Anterior cingulate cortex (tissue), 58 donors: ENCODE results near the gene C1orf74.

ENCODE experiments used
- DNase-seq, 58 donors: peaks; one replicate each; lab custom pipeline; 2025; lab: John Stamatoyannopoulos, UW

The C1orf74 gene

GRCh38 chr1:209784265-209785169, at the start of gene C1orf74:
C1orf74 (minus strand) TSS chr1:209784559; CDS start chr1:209783634, 925 bp downstream.
- peak; percentile 79 to 99 (median 97) for DNase-seq

- no peak for DNase-seq
Observed at GRCh38 chr1:209831615-209832014, 47.3 kb upstream of the C1orf74 start.

GRCh38 chr1:209830722-209831121, 46.4 kb upstream of the C1orf74 start:
- DNase-seq = no peak

DNA sequence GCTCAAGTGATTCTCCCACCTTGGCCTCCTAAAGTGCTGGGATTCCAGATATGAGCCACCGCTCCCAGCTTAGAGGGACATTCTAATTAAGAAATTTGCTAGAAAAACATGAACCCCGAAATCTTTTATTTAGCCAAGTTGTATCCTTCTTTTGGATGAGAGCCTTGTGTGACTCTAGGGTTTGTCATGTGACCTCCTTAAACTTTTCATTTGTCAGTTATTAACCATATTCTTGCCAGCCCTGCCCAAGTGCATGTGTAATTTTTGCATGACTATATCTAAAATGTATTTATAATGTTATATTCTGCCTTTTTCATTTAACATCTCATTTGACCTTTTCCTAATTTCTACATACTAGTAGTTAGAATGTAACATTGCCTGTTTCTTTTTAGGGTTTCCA, 45.4 kb upstream of the C1orf74 start:
- DNase-seq = no peak

DNA sequence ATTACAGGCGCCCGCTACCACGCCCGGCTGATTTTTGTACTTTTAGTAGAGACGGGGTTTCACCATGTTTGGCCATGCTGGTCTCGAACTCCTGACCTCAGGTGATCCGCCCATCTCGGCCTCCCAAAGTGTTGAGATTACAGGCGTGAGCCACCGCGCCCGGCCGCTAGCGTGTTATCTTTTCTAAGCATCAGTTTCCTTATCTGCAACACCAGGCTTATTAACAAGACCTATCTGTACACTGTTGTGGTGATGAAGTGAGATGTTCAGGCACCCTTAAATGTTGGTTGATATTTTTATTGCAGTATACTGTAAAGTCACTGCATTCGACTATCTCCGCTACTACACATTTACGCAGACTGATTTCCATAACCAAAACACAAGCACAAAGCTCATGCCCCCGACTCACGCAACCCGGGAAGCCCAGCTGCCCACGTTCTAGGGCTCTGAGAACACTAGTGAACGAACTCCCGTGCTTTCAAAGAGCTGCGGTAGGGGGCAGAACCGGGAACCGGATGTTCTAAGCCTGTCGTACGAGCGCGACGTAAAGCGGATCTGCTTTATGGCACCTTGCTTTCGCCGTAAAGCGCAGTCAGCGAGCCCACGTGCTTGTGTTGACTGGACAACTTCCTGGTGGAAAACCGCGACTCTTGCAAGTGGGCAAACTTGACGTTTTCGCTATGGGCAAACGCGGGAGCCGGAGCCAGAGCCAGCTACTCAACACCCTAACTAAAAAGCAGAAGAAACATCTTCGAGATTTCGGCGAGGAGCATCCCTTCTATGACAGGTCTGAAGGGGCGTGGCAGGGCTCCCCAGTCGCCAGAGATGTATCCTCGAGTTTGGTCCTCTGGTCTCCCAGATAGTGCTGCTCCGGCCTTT, 43.3 kb upstream of the C1orf74 start, which contains the start of gene UTP25:
Gene UTP25 (plus strand): TSS at position 589 of the 879 bp plus-strand sequence. CDS start 92 bp downstream, at position 681.
- peak; percentile 49 to 94 (median 85) for DNase-seq

- DNase-seq = no peak
Observed at GRCh38 chr1:209825591-209826434, 41.5 kb upstream of the C1orf74 start.

GRCh38 chr1:209823143-209824041, 39.0 kb upstream of the C1orf74 start:
- peak in 1 of 58 donors; percentile 19 for DNase-seq

DNA sequence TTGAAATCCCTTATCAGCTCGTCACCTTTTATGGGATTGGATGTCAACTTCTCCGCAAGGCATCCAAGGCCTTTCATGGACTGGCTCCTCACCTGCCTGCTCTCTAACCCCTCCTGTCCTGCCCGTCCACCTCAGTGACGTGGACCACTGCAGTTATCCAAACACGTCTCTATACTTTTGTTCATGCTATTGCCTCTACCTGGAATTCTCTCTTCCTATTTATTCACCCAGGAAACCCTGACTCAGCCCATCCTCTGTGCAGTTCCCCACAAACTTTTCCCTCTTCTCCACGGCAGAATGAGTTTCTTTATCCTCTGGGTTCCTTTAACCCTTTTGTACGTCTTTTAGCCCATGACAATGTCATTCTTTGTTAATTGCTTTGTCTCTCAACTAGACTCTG, 38.3 kb upstream of the C1orf74 start:
- DNase-seq = no peak

DNA sequence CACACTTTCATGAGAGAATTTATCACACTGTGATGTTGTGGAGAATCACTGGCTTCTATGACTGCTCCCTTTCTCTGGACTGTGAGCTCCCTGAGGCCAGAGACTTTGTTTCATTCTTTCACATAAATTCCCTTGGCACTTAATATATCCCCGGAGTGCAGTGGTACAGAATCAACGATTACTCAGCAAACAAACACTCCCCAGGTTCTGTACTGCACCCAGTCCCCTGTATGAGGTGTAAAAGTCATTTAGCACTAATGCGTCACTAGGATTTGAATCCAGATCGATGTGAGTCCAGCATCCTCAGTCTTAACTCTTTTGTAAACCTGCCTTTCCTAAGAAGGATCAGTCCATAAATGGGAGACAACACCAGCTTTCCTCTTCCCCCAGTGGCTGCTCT, 36.6 kb upstream of the C1orf74 start:
- DNase-seq = no peak

- no peak for DNase-seq
Observed at GRCh38 chr1:209819058-209819457, 34.7 kb upstream of the C1orf74 start.

DNA sequence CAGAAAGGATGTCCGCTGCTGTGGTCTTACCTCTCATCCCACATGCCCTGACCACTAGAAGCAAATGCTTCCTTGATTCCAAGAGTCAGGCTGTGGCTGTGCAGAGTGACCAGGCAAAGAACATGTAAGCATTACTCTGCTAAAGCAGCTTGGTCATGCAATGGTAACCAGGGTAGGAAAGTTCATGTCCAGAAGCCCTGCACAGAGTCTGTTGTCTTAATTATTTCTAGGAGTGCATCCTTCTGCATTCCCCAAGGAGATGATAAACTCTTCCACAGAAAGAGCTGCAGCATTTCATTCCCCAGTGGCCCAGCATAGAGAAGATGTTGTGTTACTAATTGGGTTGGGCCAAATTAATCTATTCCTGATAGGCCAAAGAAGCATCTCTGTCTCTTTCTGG, 33.3 kb upstream of the C1orf74 start:
- DNase-seq = no peak

GRCh38 chr1:209816923-209817322, 32.6 kb upstream of the C1orf74 start:
- DNase-seq = no peak

DNA sequence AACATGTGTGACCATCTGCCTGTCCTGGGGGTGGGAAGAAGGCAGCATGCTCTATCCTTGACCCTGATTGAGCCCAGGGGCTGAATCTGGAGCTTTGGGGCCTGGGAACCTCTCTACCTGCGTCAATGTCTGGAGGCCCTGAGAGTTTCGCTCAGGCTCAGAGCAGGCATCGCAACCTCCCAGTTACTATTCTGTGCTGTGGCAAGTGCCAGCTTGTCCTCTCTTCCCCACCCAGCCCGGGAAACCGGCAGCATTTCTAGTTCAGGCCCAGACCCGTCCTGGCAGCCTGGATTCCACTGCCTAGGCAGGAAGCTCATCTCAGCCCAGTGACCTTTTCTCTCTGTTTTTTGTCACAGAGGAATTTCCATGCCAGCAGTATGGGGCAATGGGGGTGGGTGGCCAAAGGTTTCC, 31.6 kb upstream of the C1orf74 start:
- no peak for DNase-seq

DNA sequence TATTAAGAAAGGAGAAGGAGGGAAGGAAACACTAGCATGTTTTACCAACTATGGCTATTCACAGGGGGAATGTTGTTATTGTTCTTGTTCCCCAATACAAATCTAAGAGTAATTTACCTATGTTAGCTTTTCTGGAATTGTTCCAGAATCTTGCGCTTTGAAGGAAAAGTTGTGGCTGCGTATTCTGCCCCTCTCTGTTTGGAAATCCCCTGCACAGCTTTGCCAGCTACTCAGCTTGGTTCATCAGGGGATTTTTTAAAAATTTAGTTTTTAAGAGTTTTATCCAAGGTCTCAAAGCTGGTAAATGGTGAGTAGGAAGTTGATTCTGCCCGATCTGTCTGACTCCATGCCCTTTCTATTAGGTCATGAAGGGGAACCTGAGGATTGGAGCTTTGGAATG, 31.1 kb upstream of the C1orf74 start:
- no peak for DNase-seq

- DNase-seq = no peak
Observed at GRCh38 chr1:209813902-209814301, 29.5 kb upstream of the C1orf74 start.

GRCh38 chr1:209810783-209811182, 26.4 kb upstream of the C1orf74 start:
- no peak for DNase-seq

GRCh38 chr1:209809611-209810010, 25.3 kb upstream of the C1orf74 start:
- no peak for DNase-seq

- no peak for DNase-seq
Observed at GRCh38 chr1:209808059-209808581, 23.8 kb upstream of the C1orf74 start.

DNA sequence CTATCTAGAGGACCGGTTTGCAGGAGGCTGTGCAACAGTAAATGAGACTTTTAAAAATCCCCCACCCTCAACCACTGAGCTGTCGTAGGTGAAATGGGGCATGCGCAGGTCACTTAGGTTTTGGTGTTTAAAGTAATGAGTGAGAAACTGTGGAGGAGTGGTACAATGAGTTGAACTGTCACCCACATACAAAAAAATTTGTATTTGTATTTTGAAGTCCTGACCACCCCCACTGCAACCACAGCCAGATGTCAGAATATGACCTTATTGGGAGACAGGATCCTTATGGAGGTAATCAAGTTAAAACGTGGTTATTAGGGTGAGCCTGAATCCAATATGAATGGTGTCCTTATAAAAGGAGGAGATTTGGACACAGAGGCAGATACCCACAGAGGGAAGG, 23.1 kb upstream of the C1orf74 start:
- no peak for DNase-seq
